Measurements from ENCODE around the gene DGCR2. TPM values are rescaled to one million over a fixed set of nuclear protein-coding genes. Genes with fewer than 3 reads are reported as not detected.
"Not testable (repeated sequence)": the region's sequence is repeated elsewhere in the genome, so short reads cannot be mapped to it uniquely, and the experiment has no call there.

Gene DGCR2
- total RNA-seq, 1 donor from 2014 or later, result 68.7 TPM

DNA sequence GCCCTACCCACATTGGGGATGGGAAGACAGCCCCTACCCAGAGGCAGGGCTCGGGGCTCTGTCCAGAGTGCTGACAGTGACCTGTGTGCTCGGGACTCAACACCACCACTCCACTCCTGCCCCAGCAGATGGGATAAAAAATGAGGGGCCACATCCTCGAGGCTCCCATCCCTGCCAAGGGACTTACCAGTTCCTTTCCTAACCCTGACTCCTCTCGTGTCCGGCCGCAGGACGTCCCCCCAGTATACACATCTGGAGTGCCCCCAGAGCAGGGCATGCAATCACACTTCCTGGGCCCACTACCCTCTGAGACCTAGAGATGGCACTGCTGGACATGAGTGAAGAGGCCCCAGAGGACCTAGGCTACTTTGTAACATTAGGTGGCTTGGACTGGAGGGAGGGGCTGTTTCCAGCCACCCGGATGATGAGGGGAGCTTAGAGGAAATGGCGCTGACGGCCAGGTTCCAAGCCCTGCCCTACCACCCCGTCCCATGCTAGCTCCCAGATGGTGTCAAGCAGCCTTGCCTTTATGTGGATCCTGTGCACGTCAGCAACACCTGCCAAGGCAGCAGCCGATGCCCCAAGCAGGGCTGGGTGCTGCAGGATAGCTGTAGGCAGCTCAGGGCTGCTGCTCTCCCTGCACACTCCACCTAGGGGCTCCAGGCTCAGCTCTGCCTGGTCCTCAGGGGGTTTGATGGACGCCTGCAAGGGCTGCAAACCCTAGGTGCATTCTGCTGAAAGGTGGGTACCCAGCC, 86.6 kb downstream of the DGCR2 start:
- H3K4me3 Mint-ChIP-seq (ENCODE audit: unreplicated experiment), result no peak overlapping the region
- H3K27ac Mint-ChIP-seq (ENCODE audit: unreplicated experiment), result no peak overlapping the region
- TF ChIP-seq, protein P1, sequence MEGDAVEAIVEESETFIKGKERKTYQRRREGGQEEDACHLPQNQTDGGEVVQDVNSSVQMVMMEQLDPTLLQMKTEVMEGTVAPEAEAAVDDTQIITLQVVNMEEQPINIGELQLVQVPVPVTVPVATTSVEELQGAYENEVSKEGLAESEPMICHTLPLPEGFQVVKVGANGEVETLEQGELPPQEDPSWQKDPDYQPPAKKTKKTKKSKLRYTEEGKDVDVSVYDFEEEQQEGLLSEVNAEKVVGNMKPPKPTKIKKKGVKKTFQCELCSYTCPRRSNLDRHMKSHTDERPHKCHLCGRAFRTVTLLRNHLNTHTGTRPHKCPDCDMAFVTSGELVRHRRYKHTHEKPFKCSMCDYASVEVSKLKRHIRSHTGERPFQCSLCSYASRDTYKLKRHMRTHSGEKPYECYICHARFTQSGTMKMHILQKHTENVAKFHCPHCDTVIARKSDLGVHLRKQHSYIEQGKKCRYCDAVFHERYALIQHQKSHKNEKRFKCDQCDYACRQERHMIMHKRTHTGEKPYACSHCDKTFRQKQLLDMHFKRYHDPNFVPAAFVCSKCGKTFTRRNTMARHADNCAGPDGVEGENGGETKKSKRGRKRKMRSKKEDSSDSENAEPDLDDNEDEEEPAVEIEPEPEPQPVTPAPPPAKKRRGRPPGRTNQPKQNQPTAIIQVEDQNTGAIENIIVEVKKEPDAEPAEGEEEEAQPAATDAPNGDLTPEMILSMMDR (IDR thresholded peaks at IDR 0.05; ENCODE audit: partially characterized antibody, unreplicated experiment), result no peak
- no peak for DNase-seq
- H3K27me3 Mint-ChIP-seq (ENCODE audit: unreplicated experiment), result peaks cover 7% of the 10 kb centered on the region
- H3K9me3 Mint-ChIP-seq (ENCODE audit: unreplicated experiment), result peaks cover 8% of the 10 kb centered on the region
- H3K4me1 Mint-ChIP-seq (ENCODE audit: low read depth, unreplicated experiment), result peaks cover 5% of the 10 kb centered on the region
- H3K36me3 Mint-ChIP-seq (ENCODE audit: unreplicated experiment), result no peaks in the 10 kb centered on the region

DNA sequence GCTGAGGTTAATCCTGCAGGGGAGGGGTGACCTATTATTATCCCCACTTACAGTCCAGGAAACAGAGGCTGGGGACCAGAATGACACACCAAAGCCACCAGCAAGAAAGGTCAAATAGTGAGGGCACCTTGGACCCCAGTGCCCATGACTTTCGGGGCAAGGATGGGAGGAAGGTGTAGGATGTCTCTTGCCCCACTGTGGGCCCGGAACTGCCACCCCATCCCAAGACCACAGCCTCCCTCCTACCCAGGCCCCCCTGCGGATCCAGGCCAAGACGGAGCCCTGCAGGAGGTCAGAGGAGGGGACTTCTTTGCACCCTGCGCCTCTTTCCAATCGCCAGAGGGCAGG, 87.1 kb downstream of the DGCR2 start:
- H3K4me3 Mint-ChIP-seq (ENCODE audit: unreplicated experiment); H3K36me3 Mint-ChIP-seq (ENCODE audit: unreplicated experiment); H3K27ac Mint-ChIP-seq (ENCODE audit: unreplicated experiment); DNase-seq; H3K27me3 Mint-ChIP-seq (ENCODE audit: unreplicated experiment); H3K9me3 Mint-ChIP-seq (ENCODE audit: unreplicated experiment); H3K4me1 Mint-ChIP-seq (ENCODE audit: low read depth, unreplicated experiment): not testable (repeated sequence)

DNA sequence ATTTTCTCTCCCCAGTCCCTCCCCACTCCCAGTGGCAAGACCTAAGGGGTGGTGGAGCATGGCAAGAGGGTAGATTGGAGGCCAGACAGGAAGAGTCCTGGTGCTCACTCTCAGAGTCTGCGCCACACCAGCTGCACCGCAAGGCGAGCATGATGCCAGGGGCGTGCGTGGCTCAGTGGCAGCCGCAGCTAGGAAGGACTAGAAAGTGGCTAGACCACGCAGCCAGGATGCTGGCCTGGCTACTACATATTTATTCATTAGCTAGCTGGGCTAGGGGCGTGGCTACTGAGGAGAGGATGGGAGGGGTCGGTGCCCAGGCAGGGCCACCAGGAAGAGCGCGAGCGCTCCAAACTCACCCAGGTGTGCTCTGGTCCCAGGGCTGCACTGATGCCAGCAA, 87.5 kb downstream of the DGCR2 start:
- H3K4me3 Mint-ChIP-seq (ENCODE audit: unreplicated experiment); H3K9me3 Mint-ChIP-seq (ENCODE audit: unreplicated experiment); H3K27ac Mint-ChIP-seq (ENCODE audit: unreplicated experiment); H3K36me3 Mint-ChIP-seq (ENCODE audit: unreplicated experiment); H3K27me3 Mint-ChIP-seq (ENCODE audit: unreplicated experiment); H3K4me1 Mint-ChIP-seq (ENCODE audit: low read depth, unreplicated experiment); DNase-seq: not testable (repeated sequence)

DNA sequence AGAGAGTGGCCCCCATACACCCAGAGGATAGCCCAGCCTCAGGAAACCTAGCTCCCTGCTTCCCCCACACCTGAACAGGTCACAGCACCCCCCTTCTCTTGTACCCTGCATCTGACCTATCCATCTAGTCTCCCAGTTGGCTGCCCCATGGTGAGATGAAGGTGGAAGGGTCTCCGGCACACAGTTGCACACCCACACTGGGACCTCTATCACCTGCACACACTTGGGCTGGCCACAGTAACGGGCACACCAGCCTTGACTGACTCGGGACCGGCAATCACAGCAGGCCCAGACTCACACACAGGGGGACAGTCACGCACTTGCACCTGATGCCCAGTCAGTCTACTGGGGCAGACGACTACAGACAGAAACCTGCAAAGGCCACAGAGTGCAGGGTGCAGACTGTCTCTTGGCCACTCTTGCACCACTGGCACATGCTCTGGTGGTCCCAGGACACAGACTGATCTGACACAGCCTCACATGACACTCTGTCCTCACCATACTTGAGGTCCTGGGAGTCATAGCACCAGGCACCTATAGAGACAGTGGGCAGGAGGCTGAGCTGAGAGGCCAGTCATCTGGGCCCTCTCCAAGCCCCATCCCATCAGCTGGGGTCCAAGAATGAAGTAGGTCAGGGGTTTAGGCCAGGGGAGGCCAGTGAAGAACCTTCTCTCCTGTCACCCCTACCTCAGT, 88.0 kb downstream of the DGCR2 start:
- not testable (repeated sequence) for H3K9me3 Mint-ChIP-seq (ENCODE audit: unreplicated experiment); H3K27ac Mint-ChIP-seq (ENCODE audit: unreplicated experiment); H3K27me3 Mint-ChIP-seq (ENCODE audit: unreplicated experiment); DNase-seq; H3K36me3 Mint-ChIP-seq (ENCODE audit: unreplicated experiment); H3K4me1 Mint-ChIP-seq (ENCODE audit: low read depth, unreplicated experiment); H3K4me3 Mint-ChIP-seq (ENCODE audit: unreplicated experiment)

DNA sequence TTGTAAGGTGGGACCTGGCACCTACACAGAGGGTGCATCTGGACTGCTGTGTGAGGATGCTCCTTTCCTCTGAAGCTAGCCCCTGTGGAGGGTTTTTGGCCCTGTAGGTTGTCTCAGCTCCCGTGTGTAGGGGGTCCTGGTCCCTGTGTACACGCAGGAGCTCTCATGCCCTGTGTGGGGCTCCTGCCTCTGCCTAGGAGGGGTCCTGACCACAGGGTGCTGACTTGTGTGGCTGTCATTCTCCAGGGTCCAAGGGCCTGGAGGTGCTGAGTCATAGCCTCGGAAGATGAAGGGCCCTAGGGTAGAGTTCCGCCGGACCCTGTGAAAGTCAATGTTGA, 88.7 kb downstream of the DGCR2 start:
- not testable (repeated sequence) for H3K4me1 Mint-ChIP-seq (ENCODE audit: low read depth, unreplicated experiment); H3K36me3 Mint-ChIP-seq (ENCODE audit: unreplicated experiment); H3K9me3 Mint-ChIP-seq (ENCODE audit: unreplicated experiment); H3K27ac Mint-ChIP-seq (ENCODE audit: unreplicated experiment); H3K4me3 Mint-ChIP-seq (ENCODE audit: unreplicated experiment); DNase-seq
- peaks cover 10% of the 10 kb centered on the region for H3K27me3 Mint-ChIP-seq (ENCODE audit: unreplicated experiment)

DNA sequence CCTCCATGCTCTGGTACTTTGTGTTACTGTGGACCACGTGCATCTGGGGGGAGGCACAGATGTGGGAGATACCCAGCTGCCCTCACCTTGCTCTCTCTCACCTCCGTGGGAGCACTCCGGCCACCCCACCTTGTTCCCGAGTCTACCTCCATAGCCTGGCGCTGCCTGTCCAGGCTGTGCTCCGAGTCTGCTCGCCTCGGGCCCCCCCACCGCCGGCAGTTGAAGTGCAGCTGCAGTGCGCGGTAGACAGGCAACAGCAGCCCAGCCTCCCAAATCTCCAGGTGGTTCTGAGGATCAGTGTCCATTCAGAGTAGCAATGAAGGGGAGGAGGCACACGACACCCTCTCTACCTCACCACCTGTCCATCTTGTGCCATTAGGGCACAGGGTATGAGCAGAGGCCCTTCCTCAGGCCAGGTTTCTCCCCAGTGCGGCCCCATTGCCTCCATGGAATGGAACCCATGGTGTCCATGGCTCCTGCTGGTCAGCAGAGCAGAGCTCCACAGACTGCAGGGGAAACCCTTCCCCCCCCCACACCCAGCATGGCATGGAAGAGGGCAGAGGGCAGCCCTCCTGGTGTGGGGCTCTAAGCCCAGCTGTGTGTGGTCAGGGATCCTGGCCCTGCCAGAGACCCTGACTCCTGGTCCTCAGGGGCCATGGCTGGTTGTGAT, 89.2 kb downstream of the DGCR2 start:
- not testable (repeated sequence) for H3K9me3 Mint-ChIP-seq (ENCODE audit: unreplicated experiment); H3K4me3 Mint-ChIP-seq (ENCODE audit: unreplicated experiment); H3K27ac Mint-ChIP-seq (ENCODE audit: unreplicated experiment); DNase-seq; H3K4me1 Mint-ChIP-seq (ENCODE audit: low read depth, unreplicated experiment); H3K36me3 Mint-ChIP-seq (ENCODE audit: unreplicated experiment)
- peaks cover 13% of the 10 kb centered on the region for H3K27me3 Mint-ChIP-seq (ENCODE audit: unreplicated experiment)

DNA sequence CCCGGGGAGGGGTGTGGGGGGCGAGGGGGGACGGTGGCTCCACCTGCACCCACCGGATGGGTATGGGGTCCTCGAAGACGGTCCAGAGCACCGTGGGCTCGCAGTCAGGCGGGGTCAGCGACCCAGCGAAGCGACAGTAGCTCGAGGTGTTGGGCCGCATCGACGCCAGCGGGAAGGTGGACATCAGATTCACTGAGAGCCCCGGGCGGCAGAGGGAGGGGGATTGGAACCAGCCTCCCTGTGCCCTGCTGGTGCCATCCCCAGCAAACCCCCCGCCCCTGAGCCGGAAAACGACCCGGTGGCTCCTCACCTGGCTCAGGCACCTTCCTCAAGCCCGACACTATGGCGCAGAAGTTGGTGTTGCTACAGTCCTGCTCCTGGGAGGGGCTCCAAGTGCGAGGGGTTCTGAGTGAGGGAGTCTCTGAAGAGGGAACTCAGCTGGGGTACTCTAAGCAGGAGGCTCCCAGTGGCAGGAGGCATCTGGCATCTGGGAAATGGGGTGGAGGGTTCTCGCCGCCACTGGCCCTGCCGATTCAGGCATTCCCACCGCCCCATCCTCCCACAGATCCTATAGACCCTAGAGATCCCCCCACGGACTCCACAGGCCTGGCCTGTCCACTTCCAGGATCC, 89.9 kb downstream of the DGCR2 start:
- H3K4me1 Mint-ChIP-seq (ENCODE audit: low read depth, unreplicated experiment); H3K27ac Mint-ChIP-seq (ENCODE audit: unreplicated experiment); H3K9me3 Mint-ChIP-seq (ENCODE audit: unreplicated experiment); H3K36me3 Mint-ChIP-seq (ENCODE audit: unreplicated experiment); DNase-seq; H3K4me3 Mint-ChIP-seq (ENCODE audit: unreplicated experiment): not testable (repeated sequence)
- peaks cover 13% of the 10 kb centered on the region for H3K27me3 Mint-ChIP-seq (ENCODE audit: unreplicated experiment)

DNA sequence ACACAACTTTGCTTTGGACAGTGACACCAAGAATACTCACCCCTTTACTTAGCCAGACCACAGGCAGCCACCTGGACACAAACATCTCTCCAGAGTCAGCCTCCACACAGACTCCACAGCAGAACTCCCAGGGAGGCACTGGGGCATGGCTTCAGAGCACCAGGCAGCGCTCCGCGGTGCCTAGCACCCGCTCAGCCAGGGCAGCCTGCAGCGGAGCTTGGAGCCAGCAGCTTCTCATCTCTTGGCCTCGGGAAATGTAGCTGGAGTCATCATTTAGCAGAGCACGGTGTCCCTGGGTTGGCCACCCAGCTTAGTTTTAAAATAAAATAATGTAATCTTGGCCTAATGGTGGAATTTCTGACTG, 91.3 kb downstream of the DGCR2 start:
- H3K36me3 Mint-ChIP-seq (ENCODE audit: unreplicated experiment); H3K27ac Mint-ChIP-seq (ENCODE audit: unreplicated experiment); H3K9me3 Mint-ChIP-seq (ENCODE audit: unreplicated experiment); H3K4me3 Mint-ChIP-seq (ENCODE audit: unreplicated experiment); H3K4me1 Mint-ChIP-seq (ENCODE audit: low read depth, unreplicated experiment); DNase-seq: not testable (repeated sequence)
- peaks cover 12% of the 10 kb centered on the region for H3K27me3 Mint-ChIP-seq (ENCODE audit: unreplicated experiment)

DNA sequence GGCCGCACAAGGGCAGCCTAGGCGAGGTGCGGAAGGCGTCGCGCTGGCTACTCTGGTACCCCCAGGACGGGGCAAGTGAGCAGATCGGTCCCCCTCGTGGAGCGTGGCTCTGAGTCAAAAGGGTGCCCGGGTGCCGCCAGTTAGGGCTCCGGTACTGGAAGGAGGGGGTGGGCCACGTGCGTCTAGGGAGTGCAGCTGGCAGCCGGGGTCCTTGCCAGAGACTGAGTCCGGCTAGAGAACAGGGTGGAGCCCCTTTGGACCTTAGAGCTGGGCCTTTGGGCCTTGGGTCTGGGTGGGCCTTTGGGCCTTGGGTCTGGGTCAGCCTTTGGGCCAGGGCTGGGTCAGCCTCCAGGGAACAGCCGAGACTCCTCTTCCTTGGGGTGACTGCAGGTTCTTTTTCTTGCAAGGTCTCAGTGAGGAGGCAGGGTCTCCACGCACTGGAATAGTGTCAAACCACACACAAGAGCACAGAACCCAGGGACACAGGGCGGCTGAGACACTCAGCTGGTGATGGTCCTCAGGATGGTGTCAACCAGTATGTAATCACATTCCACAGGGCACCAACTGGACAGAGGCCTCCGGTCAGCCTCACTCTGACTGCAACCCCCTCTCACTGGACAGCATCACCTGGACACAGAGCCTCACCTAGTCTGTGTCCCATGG, 91.9 kb downstream of the DGCR2 start:
- H3K27ac Mint-ChIP-seq (ENCODE audit: unreplicated experiment); H3K9me3 Mint-ChIP-seq (ENCODE audit: unreplicated experiment); H3K4me1 Mint-ChIP-seq (ENCODE audit: low read depth, unreplicated experiment); DNase-seq; H3K36me3 Mint-ChIP-seq (ENCODE audit: unreplicated experiment); H3K4me3 Mint-ChIP-seq (ENCODE audit: unreplicated experiment): not testable (repeated sequence)
- H3K27me3 Mint-ChIP-seq (ENCODE audit: unreplicated experiment), result peaks cover 12% of the 10 kb centered on the region

DNA sequence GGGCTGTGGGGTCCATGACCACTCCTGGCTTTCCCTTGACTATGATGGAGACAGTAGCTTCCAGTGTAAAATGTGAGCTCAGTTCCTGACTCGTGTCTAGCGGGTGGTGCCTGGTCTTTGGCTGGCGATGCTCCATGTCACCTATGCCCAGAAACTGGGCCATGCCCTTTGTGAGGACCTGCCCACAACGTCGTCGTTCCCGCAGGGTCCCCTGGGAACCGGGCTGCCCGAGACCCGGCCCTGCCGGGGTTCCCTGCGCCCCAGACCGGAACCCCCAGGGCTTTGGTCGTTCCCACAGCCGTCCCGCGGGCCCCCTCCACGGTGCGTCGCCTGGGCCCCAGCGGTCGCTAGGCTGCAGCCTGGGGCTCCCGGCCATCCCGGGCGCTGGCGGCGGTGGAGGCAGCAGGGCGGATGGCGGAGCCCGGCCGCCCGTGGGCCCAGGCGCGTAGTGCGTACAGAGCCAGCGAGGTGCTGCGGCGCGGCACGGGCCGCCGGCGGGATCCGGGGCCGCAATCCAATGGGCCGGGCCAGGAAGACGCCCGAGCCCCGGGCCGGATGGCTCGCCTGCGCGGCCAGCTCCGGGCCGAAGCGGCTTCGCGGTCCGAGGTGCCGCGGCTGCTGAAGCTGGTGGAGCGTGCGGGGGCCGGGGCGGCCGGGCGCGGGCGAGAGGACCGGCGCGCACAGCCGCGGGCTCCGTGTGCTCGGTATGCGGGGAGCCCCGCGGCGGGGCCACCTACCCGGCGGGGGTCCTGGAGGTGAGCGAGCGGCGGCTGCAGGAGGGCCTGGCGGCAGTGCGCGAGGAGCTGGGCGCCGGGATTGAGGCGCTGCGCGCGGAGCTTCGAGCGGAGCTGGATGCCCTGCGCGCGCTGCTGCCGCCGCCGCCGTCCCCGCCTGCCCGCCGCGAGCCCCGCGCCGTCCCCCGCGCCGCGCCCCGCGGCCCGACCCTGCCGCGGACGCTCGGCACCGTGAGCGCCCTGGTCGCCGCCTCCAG, 92.8 kb downstream of the DGCR2 start:
- H3K4me3 Mint-ChIP-seq (ENCODE audit: unreplicated experiment); H3K4me1 Mint-ChIP-seq (ENCODE audit: low read depth, unreplicated experiment); DNase-seq; H3K9me3 Mint-ChIP-seq (ENCODE audit: unreplicated experiment); H3K27ac Mint-ChIP-seq (ENCODE audit: unreplicated experiment); H3K36me3 Mint-ChIP-seq (ENCODE audit: unreplicated experiment): not testable (repeated sequence)
- H3K27me3 Mint-ChIP-seq (ENCODE audit: unreplicated experiment), result peaks cover 12% of the 10 kb centered on the region

All from glutamatergic neuron (in vitro differentiated cells).